GM19372 (cell line): ENCODE measurements around the gene SPHKAP.
"Not testable (repeated sequence)": the region's sequence is repeated elsewhere in the genome, so short reads cannot be mapped to it uniquely, and the experiment has no call there.

Experiments used
- ATAC-seq: cut with Tn5 transposase; IDR thresholded peaks from one replicate; pipeline ENCODE4 v1.9.1; 2021; ENCODE audit warnings: mild to moderate bottlenecking, low read depth, moderate library complexity; ENCODE audit not compliant: unreplicated experiment

SPHKAP gene

DNA sequence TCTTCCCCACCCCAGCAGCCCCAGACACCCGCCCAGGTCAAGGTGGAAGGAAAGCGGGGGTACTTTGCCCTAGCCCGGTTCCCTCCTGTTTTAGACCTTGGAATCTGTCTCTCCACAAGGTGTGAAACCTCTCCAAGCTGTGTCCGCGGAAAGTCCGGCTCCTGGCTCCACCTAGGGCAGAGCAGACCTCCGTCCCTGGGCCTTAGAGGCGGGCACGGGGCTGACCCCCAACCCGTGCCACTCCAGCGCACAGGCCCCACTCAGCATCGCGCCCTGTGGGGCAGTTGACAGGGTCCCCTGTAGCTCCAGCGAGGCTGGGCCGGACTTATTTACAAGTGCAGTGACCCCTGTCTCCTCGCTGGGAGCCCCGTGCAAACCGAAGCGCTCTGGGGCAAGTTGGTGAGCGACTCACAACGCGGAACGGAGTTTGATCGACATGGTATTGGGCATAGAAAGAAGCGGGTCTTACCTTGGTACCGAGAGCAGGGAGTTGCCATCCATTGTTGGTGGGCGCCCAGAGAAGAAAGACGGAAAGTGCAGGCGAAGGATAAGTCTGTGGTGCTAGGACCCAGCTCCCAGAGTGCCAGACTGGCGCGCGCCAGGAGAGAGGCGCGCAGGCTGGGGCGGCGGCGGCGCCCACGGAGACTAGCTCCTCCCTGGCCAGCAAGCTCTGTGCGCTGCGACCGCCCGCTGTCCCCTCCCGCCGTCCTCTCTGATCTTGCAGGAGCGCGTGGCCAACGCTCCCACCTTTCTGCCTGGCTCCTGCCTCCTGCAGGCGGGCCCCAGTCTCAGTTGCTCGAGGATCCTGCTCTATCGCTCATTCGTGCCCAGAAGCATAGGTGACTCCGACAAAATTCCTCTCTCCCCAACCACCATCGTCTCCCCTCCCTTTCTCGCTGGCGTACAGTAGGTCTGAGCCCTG lies at the start of gene SPHKAP:
Gene SPHKAP, minus strand, starts transcription at position 590 of the 922 bp plus-strand sequence. Its CDS starts 89 bp downstream, at position 501.
- no peak for ATAC-seq

GRCh38 chr2:228227466-228227865 lies 46.0 kb upstream of the SPHKAP start:
- no peak for ATAC-seq

DNA sequence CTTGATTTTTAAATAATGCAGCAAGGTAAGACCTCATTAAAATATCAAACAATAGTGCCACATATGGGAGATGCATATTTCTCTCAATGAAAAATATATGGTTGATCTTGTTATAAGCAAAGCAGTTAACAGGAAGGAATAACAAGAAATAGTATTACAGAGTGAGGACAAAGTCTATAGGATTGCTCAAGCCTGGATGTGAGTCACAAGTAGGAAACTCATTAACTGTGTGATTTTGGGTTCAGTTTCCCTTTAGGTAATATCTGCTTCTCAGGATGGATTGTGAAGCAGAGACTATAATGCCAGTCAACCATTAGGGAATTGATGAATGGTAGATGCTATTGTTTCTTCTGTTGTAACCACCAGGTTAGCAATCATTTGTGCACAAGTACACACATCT lies 42.9 kb upstream of the SPHKAP start:
- ATAC-seq, result no peak

- not testable (repeated sequence) for ATAC-seq
Observed at GRCh38 chr2:228218593-228218992, 37.1 kb upstream of the SPHKAP start.

GRCh38 chr2:228197504-228197903 lies 16.0 kb upstream of the SPHKAP start:
- no peak for ATAC-seq

GRCh38 chr2:228180181-228181097 lies 1.0 kb downstream of the SPHKAP start:
- ATAC-seq, result no peak

DNA sequence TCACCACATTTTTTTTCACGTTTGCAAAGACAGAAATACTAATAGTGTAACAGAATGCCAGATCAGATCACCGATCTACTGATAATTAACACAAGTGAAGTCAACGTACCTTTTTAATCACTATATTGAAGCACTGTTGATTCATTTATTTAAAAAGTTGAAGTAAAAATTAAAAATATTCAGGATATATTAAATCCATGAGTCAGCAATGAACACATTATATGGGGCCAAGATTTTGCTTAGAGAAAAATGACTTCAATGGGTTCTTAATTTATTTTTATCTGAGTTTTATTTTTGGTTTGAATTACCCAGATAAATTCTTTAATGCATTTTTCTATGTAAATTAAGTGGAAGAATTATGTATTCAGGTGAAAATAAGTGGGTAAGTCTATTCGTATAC lies 14.2 kb downstream of the SPHKAP start:
- no peak for ATAC-seq

DNA sequence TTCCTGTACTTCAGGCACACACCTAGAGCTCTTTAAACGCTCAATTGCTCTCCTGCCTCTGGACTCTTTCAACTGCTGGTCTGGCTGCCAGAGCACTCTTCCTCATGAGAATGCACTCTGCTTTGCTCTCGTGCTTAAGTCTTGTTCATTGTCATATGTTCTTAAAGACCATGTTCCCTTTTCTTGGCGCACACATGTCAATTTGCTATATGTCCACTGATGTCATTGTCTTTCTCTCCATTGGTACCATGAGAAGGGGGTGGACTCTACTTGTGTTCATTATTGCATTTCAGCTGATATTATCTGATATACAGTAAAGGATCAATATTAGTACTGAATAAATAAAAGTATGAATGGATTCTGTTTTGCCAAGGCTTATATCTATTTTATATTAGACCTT lies 16.8 kb downstream of the SPHKAP start:
- ATAC-seq, result no peak

DNA sequence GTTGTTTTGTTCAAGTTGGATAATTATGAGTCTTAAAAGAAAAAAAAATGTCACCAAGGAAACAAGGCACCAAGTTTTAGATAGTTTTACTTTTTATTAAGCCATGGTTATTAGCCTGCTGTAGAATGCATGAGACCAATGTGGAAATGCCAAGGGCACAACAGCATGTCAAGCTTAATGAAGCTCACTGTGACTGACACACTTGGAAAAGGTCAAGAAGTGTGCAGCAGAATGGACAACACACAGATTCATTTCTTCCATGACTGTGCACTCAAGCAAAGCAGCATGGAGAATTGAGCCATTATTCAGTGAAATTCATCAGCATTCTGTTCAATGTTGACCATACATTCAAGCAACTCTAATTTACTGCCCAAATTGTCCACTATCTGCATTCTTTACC lies 23.6 kb downstream of the SPHKAP start:
- ATAC-seq, result no peak

DNA sequence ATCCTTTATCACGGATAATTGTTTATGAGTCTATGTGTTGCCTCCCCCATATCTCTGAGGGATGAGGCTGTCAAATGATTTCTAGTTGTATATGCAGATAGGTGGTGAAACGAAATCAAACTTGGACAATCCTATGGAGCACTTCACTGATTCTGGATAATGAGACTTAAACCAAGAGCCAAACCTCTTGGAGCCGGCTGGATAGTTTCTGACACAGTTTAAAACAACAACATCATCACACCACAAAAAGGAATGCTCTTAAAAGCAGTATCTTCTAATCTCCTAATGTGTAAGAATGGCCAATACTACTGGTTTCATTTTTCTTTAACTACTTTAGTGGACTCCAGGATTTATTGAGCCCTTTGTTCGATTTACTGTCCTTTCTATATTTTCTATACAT lies 36.5 kb downstream of the SPHKAP start:
- ATAC-seq, result no peak

GRCh38 chr2:228140934-228141528 lies 40.5 kb downstream of the SPHKAP start:
- no peak for ATAC-seq

DNA sequence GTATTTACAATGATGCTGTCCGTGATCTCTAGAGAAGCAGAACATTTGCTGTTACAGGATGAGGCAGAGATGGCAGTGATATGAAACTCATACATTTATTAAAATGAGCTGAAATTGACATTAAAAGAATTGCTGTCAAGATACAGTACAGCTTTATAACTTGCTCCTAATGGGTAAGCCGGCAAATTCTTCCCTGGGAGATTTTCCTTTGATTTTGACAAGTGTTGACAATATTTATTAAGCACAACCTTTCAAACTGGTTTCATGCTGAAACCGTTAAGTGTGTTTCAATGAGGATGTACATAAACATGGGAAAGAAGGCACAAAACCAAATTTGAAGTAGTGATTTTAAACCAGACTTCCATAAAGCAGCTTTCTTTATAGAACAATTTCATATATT lies 45.5 kb downstream of the SPHKAP start:
- ATAC-seq, result no peak

- no peak for ATAC-seq
Observed at GRCh38 chr2:228135300-228135699, 46.2 kb downstream of the SPHKAP start.

DNA sequence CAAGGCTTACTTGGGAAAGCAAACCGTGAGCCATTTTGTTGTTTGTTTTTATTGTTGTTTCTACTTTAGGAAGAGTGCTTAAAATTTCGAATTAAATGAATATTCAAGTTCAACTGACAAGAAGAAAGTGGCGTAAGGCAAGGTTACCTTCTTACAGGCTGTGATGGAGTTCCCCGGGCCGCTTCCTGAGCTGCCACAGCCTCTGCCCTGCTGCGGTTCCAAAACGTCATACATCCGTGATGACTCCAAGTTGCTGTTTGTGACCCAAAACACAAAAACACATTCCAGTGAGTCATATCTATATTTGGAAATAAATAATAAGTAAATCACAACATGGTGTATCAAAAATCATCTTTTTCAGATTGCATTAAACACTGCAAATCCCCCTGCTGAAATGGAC lies 49.7 kb downstream of the SPHKAP start:
- no peak for ATAC-seq

DNA sequence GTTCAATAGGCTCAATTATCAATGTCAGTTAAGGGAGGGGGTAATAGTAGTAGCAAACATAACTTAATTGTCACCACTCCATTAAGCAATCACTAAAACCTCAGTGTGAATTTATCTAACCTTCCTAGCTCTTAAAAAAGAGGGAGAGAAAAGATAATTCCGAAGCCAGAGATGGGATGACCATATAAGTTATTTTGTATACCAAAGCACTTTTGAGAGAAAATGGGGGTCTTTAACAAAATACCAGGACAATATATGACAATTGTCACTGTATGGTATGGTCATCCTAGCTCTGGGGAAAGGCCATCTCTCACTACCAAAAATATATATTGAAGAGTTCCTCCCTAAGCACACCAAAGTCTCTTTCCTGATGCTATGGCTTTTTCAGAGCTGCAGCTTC lies 55.1 kb downstream of the SPHKAP start:
- ATAC-seq, result no peak

DNA sequence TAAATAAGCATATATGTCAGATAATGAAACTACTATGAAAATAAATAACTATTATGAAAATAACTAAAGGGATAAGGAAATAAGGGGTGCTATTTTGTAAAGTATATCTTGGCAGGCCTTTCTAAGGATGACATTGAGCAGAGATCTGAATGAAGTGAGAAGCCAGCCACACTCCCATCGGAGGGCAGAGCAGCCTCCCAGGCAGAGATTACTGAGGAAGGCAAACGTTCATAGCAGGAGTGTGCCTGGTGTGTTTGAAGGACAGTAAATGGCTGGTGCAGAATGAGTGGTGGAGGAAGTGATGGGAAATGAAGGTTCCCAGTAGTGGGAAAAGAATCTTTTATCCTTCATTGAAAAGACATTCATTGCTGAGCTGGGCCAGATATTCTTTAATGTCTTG lies 62.5 kb downstream of the SPHKAP start:
- no peak for ATAC-seq

- no peak for ATAC-seq
Observed at GRCh38 chr2:228107846-228108245, 73.6 kb downstream of the SPHKAP start.

- ATAC-seq, result no peak
Observed at GRCh38 chr2:228105526-228106250, 75.8 kb downstream of the SPHKAP start.

DNA sequence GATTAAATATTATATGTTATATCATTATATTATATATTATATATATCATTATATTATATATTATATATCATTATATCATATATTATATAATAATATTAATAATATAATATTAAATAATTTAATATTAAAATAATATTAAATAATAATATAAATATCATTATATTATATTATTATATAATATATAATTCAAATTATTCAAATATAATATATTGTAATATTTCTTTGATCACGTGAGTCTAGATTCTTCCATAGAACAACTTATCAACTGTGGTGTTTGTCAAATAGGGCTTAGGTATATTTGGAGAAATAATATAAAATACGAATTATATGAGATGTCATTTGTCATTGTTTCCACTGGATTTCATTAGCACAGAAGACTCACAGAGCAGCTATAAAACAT lies 77.3 kb downstream of the SPHKAP start:
- no peak for ATAC-seq

DNA sequence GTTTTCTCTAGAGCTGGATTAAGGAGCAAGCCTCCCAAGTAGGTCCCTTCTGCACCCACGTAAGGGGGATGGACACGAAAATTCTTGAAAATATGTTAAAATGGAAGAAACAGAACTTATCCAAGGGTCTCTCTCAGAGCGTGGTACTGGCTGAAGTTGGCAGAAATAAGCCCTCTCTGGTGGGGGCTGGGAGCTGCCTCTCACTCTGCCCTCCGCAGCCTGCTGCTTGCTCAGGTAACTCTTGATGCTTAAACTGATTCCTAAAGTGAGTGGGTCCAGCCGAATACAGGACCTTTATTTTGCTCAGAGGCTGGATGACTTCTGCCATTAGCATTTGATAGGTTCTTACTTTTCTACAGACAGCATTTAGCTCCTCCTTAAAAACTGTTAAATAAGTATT lies 78.1 kb downstream of the SPHKAP start:
- no peak for ATAC-seq
